K562 (cell line): ENCODE results near the gene RABGAP1. TPM values are rescaled to one million over a fixed set of nuclear protein-coding genes. Genes with fewer than 3 reads are reported as not detected.

Source experiments
- JUNB ChIP-seq: fragments of 450-650 bp; formaldehyde crosslinking; conservative IDR thresholded peaks from 2 replicates; pipeline ENCODE4 v1.4.0; 2020; ENCODE audit warnings: mild to moderate bottlenecking
- NR2C1 ChIP-seq, 2 experiments: fragments of 450-650 bp; IDR thresholded peaks; 2 replicates each; pipeline ENCODE4 v1.6.1; 2017; ENCODE audit warnings: mild to moderate bottlenecking in 2 of 2, antibody characterized with exemption in 1 of 2, inconsistent platforms in 1 of 2, missing compliant biosample characterization in 1 of 2, missing genetic modification characterization in 1 of 2
- RB1 ChIP-seq: fragments of 450-650 bp; IDR thresholded peaks from 2 replicates; pipeline ENCODE4 v1.6.1; 2017; ENCODE audit warnings: low read depth, mild to moderate bottlenecking
- SRF ChIP-seq, 2 experiments: fragments of 250-450, 450-650 bp in 1 of 2; sonication (Bioruptor Pico) in 1 of 2; sonication (generic) in 1 of 2; formaldehyde crosslinking; IDR thresholded peaks; 2 replicates each; pipeline versions ENCODE4 v1.5.0 to v1.5.1; 2020 to 2022; ENCODE audit warnings: mild to moderate bottlenecking in 1 of 2, missing genetic modification reagents in 1 of 2
- TRIM24 ChIP-seq, 2 experiments: fragments of 450-650 bp; IDR thresholded peaks; 2 replicates each; pipeline ENCODE4 v1.6.1; 2016
- ZNF253 ChIP-seq: fragments of 250-450 bp; sonication (Bioruptor Pico); conservative IDR thresholded peaks from 2 replicates; pipeline ENCODE4 v1.6.1; 2021; ENCODE audit warnings: mild to moderate bottlenecking
- ZSCAN32 ChIP-seq: fragments of 450-650 bp; formaldehyde crosslinking; IDR thresholded peaks from 2 replicates; pipeline ENCODE4 v1.4.0; 2020; ENCODE audit warnings: mild to moderate bottlenecking, moderate library complexity
- polyA plus RNA-seq, 8 experiments: library from polyadenylated mRNA; depleted of rRNA in 4 of 8; stranded (reverse) in 5 of 8; unstranded in 3 of 8; fragments of >200 nt; fragmentation: Nextera tagmentation in 2 of 8; fragmentation: Illumina TruSeq in 1 of 8; extraction: Ambion mirVana in 2 of 8; extraction: Trizol in 1 of 8; gene quantifications; 2 replicates each; pipeline versions ENCODE4 v1.2.1 to v1.2.3, GENCODE V29; 2011 to 2014; ENCODE audit warnings: inconsistent platforms in 1 of 8, missing spikeins in 1 of 8
- total RNA-seq, 7 experiments: library from RNA; depleted of rRNA in 6 of 7; stranded (reverse); fragments of >200 nt in 6 of 7; fragmentation: Illumina TruSeq in 2 of 7; extraction: Trizol in 2 of 7; gene quantifications; 2 replicates each; pipeline versions ENCODE4 v1.2.1 to v1.2.3, GENCODE V29; 2011 to 2021; ENCODE audit warnings: low replicate concordance in 1 of 7
- TF ChIP-seq, protein P1 (sequence below), 2 experiments: fragments of 450-650 bp; IDR thresholded peaks; 2 replicates each; pipeline ENCODE4 v1.6.1; 2016; ENCODE audit warnings: mild to moderate bottlenecking in 2 of 2, borderline replicate concordance in 1 of 2, low read depth in 1 of 2, moderate library complexity in 1 of 2
- TF ChIP-seq, protein P2 (sequence below): fragments of 250-450 bp; sonication (Bioruptor Pico); IDR thresholded peaks from 2 replicates; pipeline ENCODE4 v1.8.0; 2021; ENCODE audit warnings: moderate library complexity, mild to moderate bottlenecking, inconsistent platforms
- TF ChIP-seq, protein P3 (sequence below): fragments of 450-650 bp; IDR thresholded peaks from 2 replicates; pipeline ENCODE4 v1.6.1; 2016
- TF ChIP-seq, protein P4 (sequence below), 3 experiments: IDR thresholded peaks in 2 of 3; conservative IDR thresholded peaks in 1 of 3; 2 replicates each; pipeline ENCODE4 v1.5.1; 2011 to 2012; ENCODE audit warnings: low read length in 3 of 3, mild to moderate bottlenecking in 3 of 3, control low read depth in 2 of 3, improper control_type of control experiment in 1 of 3, inconsistent platforms in 1 of 3, low read depth in 1 of 3, mixed read lengths in 1 of 3, moderate library complexity in 1 of 3; ENCODE audit not compliant: insufficient read depth in 2 of 3

The RABGAP1 gene
- total and polyA plus RNA-seq, 9 of the 15 experiments (the other 6 are each of a cell fraction or from before 2014, with no cell fraction given), result 1.5 to 22.7 (median 13.1) TPM

DNA sequence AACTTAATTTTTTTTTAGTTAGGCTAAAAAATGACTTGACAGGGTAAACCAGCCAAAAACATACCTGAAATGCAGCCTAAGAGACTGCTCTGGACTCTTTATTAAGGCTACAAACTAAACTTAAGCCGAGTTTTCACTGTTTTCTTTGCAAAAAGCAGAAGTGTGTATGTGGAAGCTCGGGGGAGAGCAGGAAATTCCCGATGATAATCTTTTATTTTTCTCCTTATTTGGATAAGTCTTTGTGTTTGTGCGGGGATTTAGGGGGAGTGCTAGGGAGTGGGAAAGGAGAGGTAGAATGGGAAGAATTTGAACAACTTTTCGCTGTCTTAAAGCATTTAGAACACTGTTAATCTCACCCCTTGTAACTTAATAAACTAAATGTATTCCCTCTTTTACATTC is 61.9 kb downstream of the RABGAP1 start (continued):
- TF ChIP-seq, protein P1, sequence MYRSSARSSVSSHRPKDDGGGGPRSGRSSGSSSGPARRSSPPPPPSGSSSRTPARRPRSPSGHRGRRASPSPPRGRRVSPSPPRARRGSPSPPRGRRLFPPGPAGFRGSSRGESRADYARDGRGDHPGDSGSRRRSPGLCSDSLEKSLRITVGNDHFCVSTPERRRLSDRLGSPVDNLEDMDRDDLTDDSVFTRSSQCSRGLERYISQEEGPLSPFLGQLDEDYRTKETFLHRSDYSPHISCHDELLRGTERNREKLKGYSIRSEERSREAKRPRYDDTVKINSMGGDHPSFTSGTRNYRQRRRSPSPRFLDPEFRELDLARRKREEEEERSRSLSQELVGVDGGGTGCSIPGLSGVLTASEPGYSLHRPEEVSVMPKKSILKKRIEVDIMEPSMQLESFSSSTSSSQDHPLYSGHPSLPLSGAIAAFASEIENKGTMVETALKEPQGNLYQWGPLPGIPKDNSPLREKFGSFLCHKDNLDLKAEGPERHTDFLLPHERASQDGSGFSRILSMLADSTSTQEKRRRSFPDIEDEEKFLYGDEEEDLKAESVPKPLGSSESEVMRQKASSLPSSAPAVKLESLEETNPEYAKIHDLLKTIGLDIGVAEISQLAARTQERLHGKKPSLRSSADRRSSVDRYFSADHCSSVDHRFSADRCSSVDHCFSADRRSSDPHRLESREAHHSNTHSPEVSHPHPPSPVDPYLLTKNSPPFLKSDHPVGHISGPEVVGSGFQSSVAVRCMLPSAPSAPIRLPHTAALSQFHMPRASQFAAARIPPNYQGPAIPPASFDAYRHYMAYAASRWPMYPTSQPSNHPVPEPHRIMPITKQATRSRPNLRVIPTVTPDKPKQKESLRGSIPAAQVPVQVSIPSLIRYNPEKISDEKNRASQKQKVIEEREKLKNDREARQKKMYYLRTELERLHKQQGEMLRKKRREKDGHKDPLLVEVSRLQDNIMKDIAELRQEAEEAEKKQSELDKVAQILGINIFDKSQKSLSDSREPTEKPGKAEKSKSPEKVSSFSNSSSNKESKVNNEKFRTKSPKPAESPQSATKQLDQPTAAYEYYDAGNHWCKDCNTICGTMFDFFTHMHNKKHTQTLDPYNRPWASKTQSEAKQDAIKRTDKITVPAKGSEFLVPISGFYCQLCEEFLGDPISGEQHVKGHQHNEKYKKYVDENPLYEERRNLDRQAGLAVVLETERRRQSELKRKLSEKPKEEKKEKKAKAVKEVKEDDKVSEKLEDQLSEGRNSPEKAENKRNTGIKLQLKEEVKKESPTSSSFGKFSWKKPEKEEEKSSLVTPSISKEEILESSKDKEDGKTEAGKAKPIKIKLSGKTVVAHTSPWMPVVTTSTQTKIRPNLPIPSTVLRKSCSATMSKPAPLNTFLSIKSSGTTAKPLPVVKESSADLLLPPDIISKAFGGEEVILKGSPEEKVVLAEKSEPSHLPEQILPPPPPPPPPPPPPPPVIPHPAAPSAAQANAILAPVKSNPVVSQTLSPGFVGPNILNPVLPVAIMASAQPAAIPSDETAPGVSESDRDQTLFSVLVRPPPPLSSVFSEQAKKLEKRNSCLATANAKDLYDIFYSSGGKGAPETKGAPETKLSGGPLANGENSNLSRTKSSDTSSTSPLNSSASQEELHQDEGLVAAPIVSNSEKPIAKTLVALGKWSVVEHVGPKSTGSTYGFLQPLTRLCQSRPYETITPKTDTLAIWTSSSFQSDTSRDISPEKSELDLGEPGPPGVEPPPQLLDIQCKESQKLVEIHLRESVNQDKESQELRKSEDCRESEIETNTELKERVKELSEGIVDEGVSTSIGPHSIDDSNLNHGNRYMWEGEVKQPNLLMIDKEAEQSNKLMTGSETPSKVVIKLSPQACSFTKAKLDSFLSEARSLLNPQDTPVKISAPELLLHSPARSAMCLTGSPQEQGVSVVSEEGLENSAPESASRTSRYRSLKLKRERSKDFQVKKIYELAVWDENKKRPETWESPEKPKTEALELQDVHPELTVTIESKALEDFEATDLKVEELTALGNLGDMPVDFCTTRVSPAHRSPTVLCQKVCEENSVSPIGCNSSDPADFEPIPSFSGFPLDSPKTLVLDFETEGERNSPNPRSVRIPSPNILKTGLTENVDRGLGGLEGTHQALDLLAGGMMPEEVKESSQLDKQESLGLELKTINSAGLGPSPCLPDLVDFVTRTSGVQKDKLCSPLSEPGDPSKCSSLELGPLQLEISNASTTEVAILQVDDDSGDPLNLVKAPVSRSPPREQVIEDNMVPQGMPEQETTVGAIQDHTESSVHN (IDR thresholded peaks at IDR 0.05; ENCODE audit: borderline replicate concordance in 1 of 2, low read depth in 1 of 2), result no peak
- TF ChIP-seq, protein P2, sequence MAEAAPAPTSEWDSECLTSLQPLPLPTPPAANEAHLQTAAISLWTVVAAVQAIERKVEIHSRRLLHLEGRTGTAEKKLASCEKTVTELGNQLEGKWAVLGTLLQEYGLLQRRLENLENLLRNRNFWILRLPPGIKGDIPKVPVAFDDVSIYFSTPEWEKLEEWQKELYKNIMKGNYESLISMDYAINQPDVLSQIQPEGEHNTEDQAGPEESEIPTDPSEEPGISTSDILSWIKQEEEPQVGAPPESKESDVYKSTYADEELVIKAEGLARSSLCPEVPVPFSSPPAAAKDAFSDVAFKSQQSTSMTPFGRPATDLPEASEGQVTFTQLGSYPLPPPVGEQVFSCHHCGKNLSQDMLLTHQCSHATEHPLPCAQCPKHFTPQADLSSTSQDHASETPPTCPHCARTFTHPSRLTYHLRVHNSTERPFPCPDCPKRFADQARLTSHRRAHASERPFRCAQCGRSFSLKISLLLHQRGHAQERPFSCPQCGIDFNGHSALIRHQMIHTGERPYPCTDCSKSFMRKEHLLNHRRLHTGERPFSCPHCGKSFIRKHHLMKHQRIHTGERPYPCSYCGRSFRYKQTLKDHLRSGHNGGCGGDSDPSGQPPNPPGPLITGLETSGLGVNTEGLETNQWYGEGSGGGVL (CRISPR knock-in tag), result no peak
- TF ChIP-seq JUNB (CRISPR knock-in tag) (no peak), ZNF253 (CRISPR knock-in tag) (no peak), RB1 (no peak), NR2C1 (IDR thresholded peaks at IDR 0.05) (no peak), NR2C1 (tag; IDR thresholded peaks at IDR 0.05) (no peak), ZSCAN32 (CRISPR knock-in tag) (no peak), TRIM24 (IDR thresholded peaks at IDR 0.05) (no peak), SRF (CRISPR knock-in tag; IDR thresholded peaks at IDR 0.05) (peak in 1 of 2 experiments; percentile 84; a peak in 2 of 4 replicates)
- TF ChIP-seq, protein P3, sequence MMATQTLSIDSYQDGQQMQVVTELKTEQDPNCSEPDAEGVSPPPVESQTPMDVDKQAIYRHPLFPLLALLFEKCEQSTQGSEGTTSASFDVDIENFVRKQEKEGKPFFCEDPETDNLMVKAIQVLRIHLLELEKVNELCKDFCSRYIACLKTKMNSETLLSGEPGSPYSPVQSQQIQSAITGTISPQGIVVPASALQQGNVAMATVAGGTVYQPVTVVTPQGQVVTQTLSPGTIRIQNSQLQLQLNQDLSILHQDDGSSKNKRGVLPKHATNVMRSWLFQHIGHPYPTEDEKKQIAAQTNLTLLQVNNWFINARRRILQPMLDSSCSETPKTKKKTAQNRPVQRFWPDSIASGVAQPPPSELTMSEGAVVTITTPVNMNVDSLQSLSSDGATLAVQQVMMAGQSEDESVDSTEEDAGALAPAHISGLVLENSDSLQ, result no peak
- TF ChIP-seq, protein P4, sequence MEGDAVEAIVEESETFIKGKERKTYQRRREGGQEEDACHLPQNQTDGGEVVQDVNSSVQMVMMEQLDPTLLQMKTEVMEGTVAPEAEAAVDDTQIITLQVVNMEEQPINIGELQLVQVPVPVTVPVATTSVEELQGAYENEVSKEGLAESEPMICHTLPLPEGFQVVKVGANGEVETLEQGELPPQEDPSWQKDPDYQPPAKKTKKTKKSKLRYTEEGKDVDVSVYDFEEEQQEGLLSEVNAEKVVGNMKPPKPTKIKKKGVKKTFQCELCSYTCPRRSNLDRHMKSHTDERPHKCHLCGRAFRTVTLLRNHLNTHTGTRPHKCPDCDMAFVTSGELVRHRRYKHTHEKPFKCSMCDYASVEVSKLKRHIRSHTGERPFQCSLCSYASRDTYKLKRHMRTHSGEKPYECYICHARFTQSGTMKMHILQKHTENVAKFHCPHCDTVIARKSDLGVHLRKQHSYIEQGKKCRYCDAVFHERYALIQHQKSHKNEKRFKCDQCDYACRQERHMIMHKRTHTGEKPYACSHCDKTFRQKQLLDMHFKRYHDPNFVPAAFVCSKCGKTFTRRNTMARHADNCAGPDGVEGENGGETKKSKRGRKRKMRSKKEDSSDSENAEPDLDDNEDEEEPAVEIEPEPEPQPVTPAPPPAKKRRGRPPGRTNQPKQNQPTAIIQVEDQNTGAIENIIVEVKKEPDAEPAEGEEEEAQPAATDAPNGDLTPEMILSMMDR (IDR thresholded peaks at IDR 0.05 in 2 of 3, conservative IDR thresholded peaks at IDR 0.05 in 1 of 3; ENCODE audit: insufficient read depth in 2 of 3, low read depth in 1 of 3, low read length in 3 of 3), result no peak
